ENCODE data around the gene FIZ1. TPM values are rescaled to one million over a fixed set of nuclear protein-coding genes. Genes with fewer than 3 reads are reported as not detected.

FIZ1 gene
- polyA plus RNA-seq, 1 donor from 2014 or later, result 7.4 TPM

DNA sequence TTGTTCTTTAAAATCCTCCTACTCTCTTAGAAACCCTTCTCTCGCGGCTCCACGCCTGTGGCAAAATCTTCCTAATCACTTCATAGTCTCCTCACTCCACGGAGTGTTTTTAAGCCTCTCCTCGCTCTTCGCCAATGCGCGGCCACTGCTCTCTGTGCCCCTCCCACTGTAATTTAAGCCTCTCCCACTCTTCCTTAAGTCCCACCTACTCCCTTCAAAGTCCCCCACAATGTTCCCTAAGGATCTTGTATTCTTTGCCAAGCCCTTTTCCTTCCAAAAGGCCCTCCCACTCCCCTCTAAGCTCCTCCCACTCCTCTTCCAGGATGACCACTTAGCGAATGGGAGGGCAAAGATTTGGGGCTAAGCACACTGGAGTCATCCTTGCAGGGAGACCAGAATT lies 1.3 kb downstream of the FIZ1 start:
- Histone ChIP-seq H3K9ac (ENCODE audit: low read length) (no peak overlapping the region), H3F3A (ENCODE audit: insufficient read depth, low read length, poor library complexity, severe bottlenecking) (no peaks in the 10 kb centered on the region), H3K9me2 (ENCODE audit: insufficient read depth, low read length) (no peaks in the 10 kb centered on the region), H3K36me3 (ENCODE audit: insufficient read depth, low read length) (no peaks in the 10 kb centered on the region), H3K27me3 (ENCODE audit: insufficient read depth, low read depth, low read length) (no peaks in the 10 kb centered on the region), H3K4me3 (ENCODE audit: low read length) (peak overlapping the region; percentile 75), H3K27ac (ENCODE audit: low read length) (no peak overlapping the region), H3K4me2 (ENCODE audit: low read length) (no peak overlapping the region), H3K79me2 (replicated peaks; ENCODE audit: insufficient read depth, low read length) (peaks cover 5% of the 10 kb centered on the region), H2AFZ (ENCODE audit: low read depth, low read length) (no peak overlapping the region), H3K9me3 (ENCODE audit: low read length) (no peaks in the 10 kb centered on the region), H4K20me1 (ENCODE audit: insufficient read depth) (no peaks in the 10 kb centered on the region)
- TF ChIP-seq POLR2AphosphoS5 (IDR thresholded peaks at IDR 0.05) (no peak), RAD21 (conservative IDR thresholded peaks at IDR 0.05) (no peak), CTCF (IDR thresholded peaks at IDR 0.05; ENCODE audit: poor library complexity, severe bottlenecking) (no peak), EP300 (conservative IDR thresholded peaks at IDR 0.05; ENCODE audit: poor library complexity, severe bottlenecking) (no peak), MXI1 (conservative IDR thresholded peaks at IDR 0.05; ENCODE audit: poor library complexity, severe bottlenecking) (no peak), TAF1 (IDR thresholded peaks at IDR 0.05; ENCODE audit: low read depth) (no peak), EZH2 (IDR thresholded peaks at IDR 0.05; ENCODE audit: borderline replicate concordance, insufficient read depth, low read length, poor library complexity, severe bottlenecking) (no peak), SMC3 (conservative IDR thresholded peaks at IDR 0.05; ENCODE audit: poor library complexity) (no peak)
- TF ChIP-seq, protein P1, sequence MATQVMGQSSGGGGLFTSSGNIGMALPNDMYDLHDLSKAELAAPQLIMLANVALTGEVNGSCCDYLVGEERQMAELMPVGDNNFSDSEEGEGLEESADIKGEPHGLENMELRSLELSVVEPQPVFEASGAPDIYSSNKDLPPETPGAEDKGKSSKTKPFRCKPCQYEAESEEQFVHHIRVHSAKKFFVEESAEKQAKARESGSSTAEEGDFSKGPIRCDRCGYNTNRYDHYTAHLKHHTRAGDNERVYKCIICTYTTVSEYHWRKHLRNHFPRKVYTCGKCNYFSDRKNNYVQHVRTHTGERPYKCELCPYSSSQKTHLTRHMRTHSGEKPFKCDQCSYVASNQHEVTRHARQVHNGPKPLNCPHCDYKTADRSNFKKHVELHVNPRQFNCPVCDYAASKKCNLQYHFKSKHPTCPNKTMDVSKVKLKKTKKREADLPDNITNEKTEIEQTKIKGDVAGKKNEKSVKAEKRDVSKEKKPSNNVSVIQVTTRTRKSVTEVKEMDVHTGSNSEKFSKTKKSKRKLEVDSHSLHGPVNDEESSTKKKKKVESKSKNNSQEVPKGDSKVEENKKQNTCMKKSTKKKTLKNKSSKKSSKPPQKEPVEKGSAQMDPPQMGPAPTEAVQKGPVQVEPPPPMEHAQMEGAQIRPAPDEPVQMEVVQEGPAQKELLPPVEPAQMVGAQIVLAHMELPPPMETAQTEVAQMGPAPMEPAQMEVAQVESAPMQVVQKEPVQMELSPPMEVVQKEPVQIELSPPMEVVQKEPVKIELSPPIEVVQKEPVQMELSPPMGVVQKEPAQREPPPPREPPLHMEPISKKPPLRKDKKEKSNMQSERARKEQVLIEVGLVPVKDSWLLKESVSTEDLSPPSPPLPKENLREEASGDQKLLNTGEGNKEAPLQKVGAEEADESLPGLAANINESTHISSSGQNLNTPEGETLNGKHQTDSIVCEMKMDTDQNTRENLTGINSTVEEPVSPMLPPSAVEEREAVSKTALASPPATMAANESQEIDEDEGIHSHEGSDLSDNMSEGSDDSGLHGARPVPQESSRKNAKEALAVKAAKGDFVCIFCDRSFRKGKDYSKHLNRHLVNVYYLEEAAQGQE (IDR thresholded peaks at IDR 0.05; ENCODE audit: borderline replicate concordance), result no peak

DNA sequence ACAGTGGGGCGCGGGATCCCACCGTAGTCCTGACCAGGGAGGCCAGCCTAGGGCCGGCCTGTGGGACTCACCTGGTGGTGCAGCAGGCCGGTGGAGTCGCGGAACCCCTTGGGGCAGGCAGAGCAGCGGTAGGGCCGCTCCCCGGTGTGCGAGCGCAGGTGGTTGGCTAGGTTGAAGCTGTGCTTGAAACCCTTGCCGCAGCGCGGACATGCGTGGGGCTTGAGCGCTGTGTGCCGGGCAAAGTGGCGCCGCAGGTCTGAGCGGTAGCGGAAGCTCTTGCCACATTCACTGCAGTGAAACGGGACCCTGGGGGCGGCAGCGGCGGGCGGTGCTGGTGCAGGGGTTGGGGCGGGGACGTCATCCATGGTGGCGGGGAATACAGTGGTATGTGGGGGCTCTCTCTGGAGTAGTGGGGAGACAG lies 1.8 kb downstream of the FIZ1 start:
- Histone ChIP-seq H3K27me3 (ENCODE audit: insufficient read depth, low read depth, low read length) (no peaks in the 10 kb centered on the region), H3K4me3 (ENCODE audit: low read length) (no peak overlapping the region), H3K9me2 (ENCODE audit: insufficient read depth, low read length) (no peaks in the 10 kb centered on the region), H3F3A (ENCODE audit: insufficient read depth, low read length, poor library complexity, severe bottlenecking) (no peaks in the 10 kb centered on the region), H3K9me3 (ENCODE audit: low read length) (no peaks in the 10 kb centered on the region), H3K9ac (ENCODE audit: low read length) (no peak overlapping the region), H2AFZ (ENCODE audit: low read depth, low read length) (no peak overlapping the region), H3K36me3 (ENCODE audit: insufficient read depth, low read length) (no peaks in the 10 kb centered on the region), H4K20me1 (ENCODE audit: insufficient read depth) (no peaks in the 10 kb centered on the region), H3K27ac (ENCODE audit: low read length) (no peak overlapping the region), H3K4me2 (ENCODE audit: low read length) (no peak overlapping the region), H3K79me2 (replicated peaks; ENCODE audit: insufficient read depth, low read length) (peaks cover 5% of the 10 kb centered on the region)
- no peak for TF ChIP-seq CTCF (IDR thresholded peaks at IDR 0.05; ENCODE audit: poor library complexity, severe bottlenecking)
- no peak for TF ChIP-seq POLR2AphosphoS5 (IDR thresholded peaks at IDR 0.05)
- no peak for TF ChIP-seq EP300 (conservative IDR thresholded peaks at IDR 0.05; ENCODE audit: poor library complexity, severe bottlenecking)
- TF ChIP-seq RAD21 (conservative IDR thresholded peaks at IDR 0.05), result no peak
- no peak for TF ChIP-seq MXI1 (conservative IDR thresholded peaks at IDR 0.05; ENCODE audit: poor library complexity, severe bottlenecking)
- no peak for TF ChIP-seq SMC3 (conservative IDR thresholded peaks at IDR 0.05; ENCODE audit: poor library complexity)
- no peak for TF ChIP-seq TAF1 (IDR thresholded peaks at IDR 0.05; ENCODE audit: low read depth)
- no peak for TF ChIP-seq EZH2 (IDR thresholded peaks at IDR 0.05; ENCODE audit: borderline replicate concordance, insufficient read depth, low read length, poor library complexity, severe bottlenecking)
- TF ChIP-seq, protein P1 (IDR thresholded peaks at IDR 0.05; ENCODE audit: borderline replicate concordance), result no peak
